Cerebellar cortex (tissue), 1 donor: ENCODE data around the gene ACKR2.

Experiments used
- DNase-seq: peaks from one replicate; pipeline ENCODE4 v3.0.0-alpha.2; 2015; ENCODE audit warnings: low spot score

The ACKR2 gene, protein sequence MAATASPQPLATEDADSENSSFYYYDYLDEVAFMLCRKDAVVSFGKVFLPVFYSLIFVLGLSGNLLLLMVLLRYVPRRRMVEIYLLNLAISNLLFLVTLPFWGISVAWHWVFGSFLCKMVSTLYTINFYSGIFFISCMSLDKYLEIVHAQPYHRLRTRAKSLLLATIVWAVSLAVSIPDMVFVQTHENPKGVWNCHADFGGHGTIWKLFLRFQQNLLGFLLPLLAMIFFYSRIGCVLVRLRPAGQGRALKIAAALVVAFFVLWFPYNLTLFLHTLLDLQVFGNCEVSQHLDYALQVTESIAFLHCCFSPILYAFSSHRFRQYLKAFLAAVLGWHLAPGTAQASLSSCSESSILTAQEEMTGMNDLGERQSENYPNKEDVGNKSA

DNA sequence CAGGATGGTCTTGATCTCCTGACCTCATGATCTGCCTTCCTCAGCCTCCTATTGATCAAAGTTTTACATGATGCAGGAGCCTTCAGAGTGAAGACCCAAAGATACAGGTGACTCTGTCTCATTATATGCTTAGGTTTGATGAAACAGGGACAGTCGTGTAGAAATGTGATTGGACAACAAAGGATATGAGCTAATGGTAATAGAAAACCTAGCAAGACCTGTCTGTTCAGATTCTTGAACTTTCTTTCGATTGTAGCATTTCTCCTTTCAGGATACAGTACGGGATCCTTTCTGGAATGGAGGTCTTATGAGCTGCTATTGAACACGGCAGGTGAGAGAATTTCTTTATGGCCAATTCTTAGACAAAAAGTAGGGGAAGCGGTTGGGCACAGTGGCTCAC is at the start of gene ACKR2:
TSS of gene ACKR2 (plus strand) at position 244 of the 400 bp plus-strand sequence. CDS start 55,058 bp downstream, outside the sequence.
- no peak for DNase-seq

DNA sequence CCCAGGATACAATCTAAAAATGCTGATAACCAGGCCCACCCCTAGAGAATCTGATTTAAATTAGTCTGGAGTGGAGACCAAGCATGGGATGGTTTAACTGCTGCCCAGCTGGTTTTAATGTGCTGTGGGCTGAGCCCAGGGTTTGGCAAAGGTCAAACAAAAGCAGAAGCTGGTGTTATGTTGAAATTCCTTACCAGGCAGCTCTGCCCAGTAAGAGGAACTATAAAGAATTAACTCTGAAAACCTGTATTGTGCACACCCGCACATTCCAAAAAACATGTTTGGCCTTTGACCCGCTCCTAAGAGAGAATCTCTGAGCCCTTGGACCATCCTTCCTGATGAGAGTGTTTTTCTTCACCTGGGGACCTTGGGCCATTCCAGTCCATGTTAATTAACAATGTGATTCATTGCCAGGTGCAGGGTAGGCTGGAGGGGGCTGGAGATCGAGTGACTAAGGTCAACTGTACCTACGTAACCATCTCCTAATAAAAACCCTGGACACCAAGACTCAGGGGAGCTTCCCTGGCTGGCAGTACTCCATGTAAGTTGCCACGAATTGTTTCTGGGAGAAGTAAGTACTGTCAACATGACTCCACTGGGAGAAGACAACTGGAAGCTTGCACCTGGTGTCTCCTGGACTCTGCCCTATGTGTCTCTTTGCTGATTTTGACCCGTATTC is 47.1 kb upstream of the ACKR2 start:
- no peak for DNase-seq

DNA sequence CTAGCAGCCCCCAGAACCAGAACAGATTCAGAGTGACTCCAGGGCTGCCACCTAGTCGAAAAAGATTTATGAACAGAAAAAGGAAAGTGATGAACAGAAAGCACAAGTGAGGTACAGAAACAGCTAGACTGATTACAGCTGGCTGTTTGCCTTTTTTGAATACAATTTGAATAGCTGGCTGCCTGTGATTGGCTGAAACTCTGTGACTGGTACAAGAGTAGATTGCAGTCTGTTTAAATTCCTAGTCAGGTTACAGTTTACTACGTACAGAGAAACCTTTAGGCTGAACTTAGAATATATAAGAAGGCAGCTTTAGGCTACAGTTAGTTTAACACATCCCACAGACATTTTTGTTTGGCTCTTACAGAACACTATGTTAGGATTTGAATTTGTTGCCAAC is 46.2 kb upstream of the ACKR2 start:
- no peak for DNase-seq

DNA sequence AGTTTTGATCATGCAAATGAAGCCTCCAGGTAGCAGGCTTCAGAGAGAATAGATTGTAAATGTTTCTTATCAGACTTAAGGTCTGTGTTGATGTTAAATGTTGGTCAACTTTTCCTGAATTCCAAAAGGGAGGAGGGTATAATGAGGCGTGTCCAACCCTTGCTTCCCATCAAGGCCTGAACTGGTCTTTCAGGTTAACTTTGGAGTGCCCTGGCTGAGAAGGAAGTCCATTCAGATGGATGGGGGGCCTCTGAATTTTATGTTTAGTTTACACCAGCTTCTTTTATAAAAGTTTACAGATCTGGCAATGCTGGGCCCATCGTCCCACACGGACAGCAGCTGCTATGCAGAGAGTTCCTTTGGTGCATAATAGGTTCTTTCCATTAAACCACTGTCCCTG is 45.1 kb upstream of the ACKR2 start:
- DNase-seq, result no peak

DNA sequence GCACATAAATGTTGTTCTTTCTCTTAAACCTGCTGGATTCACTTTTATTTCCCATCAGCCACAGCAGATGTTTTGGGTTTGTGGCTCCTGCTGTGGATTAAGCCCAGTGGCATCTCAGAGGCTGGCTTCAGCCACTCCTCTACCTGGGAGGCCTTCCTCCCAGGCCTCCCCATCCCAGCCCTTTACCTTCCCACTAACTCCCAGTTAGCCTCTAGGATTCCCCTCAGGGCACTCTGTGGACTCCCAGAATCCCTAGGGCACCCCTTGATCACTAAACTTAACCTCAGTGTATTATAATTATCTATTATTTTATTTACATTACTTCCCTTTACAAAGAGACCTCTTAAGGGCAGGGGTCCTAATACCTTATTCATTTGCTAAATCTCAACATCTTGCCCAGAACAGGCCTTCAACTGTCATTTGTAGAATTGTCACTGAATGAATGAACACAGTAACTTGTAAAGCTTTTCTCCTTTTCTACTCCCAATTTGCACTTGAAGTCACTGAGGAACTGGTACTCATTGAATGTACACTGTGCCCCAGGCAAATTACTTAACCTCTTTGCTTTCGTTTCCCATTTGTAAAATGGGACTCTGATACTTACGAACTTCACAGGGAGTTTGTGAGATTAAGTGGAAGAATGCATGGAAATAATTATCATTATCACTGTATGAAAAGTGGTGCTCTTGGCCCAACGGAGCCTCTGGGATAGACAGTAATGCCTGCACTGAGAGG is 44.5 kb upstream of the ACKR2 start:
- DNase-seq, result no peak

DNA sequence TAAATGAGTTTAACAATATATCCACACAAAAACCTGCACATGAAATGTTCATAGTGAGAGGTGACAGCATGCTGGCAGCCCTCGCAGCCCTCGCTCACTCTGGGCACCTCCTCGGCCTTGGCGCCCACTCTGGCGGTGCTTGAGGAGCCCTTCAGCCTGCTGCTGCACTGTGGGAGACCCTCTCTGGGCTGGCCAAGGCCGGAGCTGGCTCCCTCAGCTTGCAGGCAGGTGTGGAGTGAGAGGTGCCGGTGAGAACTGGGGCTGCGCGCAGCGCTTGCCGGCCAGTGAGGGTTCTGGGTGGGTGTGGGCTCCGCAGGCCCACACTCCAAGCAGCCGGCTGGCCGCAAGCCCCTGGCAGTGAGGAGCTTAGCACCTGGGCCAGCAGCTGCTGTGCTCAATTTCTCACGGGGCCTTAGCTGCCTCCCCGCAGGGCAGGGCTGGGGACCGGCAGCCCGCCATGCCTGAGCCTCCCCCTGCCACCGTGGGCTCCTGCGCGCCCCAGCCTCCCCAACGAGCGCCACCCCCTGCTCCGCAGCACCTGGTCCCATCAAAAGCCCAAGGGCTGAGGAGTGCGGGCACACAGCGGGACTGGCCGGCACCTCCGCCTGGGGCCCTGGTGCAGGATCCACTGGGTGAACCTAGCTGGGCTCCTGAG is 39.6 kb upstream of the ACKR2 start:
- DNase-seq, result no peak

DNA sequence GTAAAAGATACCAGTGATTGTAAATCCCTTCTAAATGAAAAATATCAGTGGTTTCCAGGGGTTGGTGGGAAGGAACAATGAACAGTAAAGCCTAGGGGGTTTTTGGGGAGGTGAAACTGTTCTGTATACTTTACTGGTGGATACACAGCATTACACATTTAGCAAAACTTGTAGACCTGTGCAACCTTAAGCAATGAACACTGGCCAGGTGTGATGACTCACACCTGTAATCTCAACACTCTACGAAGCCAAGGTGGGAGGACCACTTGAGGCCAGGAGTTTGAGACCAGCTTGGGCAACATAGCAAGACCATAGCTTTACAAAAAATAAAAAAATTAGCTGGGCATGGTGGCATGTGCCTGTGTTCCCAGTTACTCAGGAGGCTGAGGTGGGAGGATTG is 38.0 kb upstream of the ACKR2 start:
- DNase-seq, result no peak

DNA sequence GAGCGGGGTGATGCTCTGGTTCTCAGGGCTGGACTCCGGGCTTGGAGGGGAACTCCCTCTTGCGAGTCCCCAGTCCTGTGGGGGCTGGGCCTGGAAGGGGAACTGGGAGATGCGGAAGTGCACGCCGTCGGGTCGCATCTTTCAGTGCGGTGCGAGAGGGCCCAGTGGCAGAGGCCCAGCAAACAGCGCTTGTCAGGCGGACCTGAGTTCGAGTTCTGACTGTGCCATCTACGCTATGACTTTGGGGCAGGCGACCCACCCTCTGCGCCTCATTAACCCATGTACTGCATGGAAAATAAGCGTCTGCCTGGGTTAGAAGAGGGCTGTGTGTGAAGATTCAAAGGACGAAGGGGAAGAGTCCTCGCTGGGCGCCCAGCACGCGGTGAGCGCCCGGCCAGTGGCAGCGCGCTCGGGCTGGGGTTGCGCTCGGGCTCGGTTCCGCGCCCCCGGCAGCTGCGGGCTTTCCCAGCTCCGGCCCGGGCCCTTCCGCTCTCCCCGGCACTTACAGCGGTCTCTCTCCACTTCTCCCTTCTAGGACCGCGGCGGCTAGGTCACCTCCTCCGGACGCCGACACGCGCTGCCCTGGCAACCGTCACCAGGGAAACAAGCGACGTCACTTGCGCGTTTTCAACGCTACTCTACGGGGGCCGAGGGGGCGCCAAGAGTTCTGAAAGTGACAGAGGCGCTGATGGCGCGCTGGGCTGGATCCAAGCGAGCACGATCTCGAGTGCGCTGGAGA is 36.4 kb upstream of the ACKR2 start, which contains the start of gene CCDC13:
TSS of gene CCDC13 (minus strand) at position 584 of the 739 bp plus-strand sequence. CDS start 14,908 bp downstream, outside the sequence.
- peak; percentile 81 for DNase-seq

DNA sequence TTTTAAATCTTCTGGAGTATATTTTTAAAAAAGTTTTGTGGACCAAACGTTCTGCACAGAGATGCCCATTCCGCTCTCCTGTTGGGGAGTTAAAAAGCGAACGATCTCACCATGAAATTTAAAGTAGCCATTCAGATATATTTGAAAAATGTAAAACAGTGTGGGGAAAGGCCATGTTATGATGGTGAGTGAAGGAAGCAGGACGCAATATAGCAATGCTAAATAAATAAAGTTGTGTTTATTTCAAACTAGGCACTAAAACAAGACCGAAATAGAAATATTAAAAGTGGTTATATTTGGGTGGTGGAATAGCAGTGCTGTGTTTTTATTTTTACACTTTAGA is 35.9 kb upstream of the ACKR2 start:
- no peak for DNase-seq

DNA sequence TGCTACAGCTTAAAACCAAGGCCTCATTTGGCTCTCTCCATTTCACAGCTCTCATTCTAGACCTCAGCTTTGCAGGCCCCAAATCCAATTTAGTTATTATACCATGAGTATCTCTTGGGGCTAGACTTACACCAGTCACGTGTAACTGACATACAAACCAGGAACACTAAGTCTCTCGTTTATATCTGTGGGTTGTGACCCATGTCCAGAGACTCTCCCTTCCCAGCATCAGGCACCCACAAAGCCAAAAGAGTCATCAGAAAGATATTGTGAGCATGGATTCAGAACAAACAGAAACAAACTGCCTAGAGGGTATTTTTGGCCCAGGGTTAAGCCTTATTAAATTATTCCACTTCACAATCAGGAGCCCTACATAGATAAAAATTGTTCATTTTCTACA is 30.6 kb upstream of the ACKR2 start:
- no peak for DNase-seq

DNA sequence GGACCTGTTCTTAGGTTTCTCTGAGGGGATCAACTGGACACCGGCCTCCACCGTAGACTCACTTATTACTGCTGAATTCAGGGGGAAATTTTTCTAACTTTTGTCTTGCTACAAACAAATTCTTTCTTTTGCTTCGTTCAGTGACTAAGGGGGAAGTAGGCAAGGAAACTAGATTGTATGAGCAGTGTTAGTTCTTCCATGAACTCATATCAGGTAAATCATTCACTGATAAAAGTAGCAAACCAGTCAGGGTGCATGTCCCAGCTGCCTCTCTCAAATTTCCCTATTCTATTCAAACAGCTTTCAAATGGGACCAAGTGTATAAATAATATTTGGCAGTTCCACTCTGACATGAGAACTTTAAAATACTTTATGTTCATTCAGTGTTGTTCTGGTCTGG is 28.8 kb upstream of the ACKR2 start:
- DNase-seq, result no peak

DNA sequence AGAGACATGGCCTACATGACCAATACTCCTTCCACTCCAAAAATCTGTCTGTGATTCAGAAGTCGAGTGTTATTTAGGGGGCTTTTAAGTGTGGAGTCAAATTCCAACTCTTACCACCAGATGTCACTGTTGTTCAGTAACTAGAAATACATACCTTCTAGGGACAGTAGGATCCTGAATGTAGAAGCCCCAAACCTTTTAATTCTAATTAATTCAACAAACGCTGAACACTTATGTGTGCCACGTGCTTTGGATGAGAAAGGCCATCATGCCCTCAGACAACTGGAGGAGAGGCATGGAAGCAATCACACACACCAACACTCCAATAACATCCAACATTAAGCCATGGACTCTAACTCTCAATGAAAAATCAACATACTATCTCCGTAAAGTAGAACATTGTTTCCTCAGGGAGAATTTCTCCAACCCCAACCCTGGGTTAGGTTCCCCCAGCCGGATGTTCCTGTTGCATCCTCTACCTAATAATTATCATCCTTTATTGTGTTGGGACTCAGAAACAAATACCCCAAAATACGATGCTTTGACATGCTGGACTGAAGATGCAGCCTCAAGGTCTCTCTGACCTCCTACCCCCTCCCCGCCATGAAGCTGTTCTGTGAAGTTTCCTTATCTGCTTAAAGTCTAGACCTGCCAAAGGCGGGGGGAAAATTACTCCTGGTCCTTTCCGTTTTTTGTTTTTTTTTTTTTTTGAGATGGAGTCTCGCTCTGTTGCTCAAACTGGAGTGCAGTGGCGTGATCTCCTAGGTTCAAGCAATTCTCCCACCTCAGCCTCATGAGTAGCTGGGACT is 28.1 kb upstream of the ACKR2 start:
- DNase-seq, result peak; percentile 82

DNA sequence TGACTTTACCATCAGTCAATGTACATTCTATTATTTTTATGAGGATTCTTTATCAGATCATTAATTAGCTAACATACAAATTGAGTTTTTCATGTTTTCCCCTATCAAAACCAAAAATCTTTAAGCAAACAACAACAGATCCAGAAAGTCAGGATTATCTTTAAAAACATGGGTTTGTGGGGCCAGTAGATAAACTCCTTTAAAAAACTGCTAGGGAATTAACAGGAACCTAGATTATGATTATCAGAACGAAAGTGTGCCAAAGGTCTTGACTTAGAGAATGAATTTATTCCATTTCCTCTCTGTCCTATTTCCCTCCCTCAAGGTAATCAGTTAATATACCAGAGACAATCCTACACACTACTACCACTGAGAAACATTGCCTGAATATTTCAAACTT is 23.0 kb upstream of the ACKR2 start:
- no peak for DNase-seq

DNA sequence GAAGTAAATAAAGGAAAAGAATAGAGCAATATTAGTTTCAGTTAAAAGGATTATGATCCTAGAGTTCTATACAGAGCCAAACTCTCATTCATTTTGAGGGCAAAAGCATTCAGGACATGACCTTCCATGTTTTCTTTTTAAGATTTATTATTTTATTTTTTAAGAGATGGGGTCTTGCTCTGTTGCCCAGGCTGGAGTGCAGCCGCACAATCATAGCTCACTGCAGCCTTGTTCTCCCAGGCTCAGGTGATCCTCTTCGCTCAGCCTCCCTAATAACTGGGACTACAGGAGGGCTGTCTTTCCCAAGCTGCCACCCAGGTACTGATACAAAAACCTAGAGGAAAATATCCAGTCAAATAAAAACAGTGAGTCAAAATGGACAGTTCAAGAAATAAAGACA is 22.6 kb upstream of the ACKR2 start:
- DNase-seq, result no peak

DNA sequence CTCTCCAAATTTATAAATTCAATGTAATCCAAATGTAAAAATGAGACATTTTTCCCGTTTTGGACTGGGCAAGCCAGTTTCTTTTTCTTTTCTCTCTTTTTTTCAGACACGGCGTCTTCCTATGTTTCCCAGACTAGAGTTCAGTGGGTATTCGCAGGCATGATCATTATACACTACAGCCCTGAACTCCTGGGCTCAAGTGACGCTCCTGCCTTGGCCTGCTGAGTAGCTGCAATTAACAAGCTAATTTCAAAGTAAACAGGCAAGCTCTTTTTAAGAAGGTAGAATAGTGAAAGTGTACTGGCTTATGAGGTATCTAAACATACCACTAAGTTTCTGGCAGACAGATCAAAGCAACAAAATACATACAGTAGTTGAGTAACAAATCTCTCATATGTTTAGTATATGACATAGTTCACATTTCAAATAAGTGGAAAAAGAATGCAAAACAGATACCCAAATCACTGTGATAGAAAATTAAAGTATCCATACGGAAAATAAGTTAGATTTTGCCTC is 18.5 kb upstream of the ACKR2 start:
- no peak for DNase-seq

DNA sequence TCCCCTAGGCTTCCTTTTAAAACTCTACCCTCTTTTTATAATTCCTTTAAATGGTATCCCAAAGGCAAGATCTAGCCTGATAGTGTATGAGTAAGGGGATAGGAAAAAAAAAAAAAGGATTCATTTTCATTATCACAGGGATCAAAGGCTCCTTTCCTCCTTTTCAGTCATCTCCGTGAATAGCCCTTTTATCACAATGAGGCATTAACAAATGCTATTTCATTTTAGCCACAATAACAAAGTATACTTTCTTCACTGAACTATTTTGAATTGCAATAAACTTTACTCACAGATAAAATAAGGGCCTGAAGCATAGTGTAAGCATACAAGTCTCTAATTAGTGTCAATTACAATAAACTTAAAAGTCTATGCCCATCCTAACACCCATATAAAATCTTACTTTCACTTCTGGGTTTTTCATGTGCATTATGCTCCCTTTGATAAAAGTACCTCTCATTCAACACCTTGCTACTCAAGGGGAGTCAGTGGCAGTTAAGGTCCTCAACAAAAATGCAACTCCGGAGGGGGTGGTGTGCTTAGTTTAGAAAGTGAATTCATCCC is 13.5 kb upstream of the ACKR2 start:
- DNase-seq, result no peak

DNA sequence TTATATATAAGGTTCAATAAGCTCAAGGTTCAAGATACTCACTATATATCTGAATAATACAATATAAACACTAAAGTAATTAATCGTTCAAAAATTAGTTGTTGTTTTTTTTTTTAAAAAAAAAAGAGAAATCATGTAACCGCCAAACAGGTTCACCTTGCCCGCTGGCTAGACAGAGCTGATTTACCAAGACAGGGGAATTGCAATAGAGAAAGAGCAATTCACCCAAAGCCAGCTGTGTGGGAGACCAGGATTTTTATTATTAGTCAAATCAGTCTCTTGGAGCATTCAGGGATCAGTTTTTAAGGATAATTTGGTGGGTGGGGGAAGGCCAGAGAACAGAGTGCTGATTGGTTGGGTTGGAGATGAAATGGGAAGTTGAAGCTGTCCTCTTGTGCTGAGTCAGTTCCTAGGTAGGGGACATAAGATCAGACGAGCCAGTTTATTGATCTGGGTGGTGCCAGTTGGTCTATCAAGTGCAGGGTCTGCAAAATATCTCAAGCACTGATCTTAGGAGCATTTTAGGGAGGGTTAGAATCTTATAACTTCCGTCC is 12.8 kb upstream of the ACKR2 start:
- DNase-seq, result no peak

DNA sequence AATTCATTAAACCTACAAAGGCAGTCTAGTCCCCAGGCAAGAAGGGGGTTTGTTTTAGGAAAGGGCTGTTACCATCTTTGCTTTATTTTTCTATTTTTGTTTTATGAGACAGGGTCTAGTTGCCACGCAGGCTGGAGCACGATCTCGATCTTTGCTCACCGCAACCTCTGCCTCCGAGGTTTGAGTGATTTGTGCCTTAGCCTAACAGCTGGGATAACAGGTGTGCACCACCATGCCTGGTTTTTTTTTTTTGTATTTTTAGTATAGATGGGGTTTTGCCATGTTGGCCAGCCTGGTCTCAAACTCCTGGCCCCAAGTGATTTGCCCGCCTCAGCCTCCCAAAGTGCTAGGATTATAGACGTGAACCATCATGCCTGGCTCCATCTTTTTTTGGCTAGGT is 9.9 kb upstream of the ACKR2 start:
- DNase-seq, result no peak

DNA sequence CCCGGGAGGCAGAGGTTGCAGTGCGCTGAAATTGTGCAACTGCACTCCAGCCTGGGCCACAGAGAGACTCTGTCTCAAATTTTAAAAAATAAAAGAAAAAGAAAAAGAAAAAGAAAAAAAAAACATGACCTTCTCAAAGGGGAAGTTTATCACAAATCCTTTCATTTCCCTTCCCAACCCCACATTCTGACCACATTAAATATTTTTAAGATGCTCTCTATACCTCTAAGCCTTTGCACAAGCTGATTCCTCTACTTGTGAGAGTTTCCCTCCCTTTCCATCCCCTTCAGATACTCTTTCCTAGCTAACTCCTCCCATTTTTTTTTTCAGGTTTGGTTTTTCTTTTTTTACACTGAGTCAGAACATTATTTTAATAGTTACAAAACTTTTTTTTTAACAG is 9.0 kb upstream of the ACKR2 start:
- no peak for DNase-seq

DNA sequence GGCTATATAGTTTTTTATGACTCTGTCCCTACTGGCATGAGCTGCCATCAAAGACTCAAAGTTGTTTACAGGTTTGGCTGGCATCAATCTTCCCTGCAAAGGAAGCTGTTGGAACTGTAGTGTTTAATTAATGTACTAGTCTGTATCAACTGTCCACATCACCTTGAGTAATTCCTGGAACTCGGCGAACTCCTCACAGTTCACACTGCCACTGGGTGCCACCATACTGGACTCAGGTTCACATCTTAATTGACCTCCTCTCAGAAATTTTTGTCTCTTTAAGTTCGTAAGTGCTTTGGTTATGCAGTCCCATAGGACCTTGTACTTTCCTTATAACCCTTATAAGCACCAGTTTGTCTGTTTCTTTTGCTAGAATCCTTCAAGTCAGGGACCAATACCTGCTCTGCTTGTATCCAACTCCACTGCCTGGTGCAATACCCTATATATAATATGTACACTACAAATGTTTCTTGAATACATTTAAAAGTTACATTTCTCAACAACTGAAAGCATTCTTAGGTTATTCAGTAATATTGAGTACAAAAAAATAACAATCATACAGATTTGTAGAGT is 8.1 kb upstream of the ACKR2 start:
- no peak for DNase-seq
